GM23338 (cell line): Measurements from ENCODE around the gene TTC39B. TPM values are rescaled to one million over a fixed set of nuclear protein-coding genes. Genes with fewer than 3 reads are reported as not detected.
A peak's percentile ranks its signal among the peaks of the same experiment; 100 is the strongest.

ENCODE experiments used
- ATAC-seq: fragments of 200-7000 bp; cut with Tn5 transposase; 3 replicates; pipeline ENCODE4 v1.9.1; 2020
- DNase-seq: peaks from one replicate; pipeline ENCODE4 v3.0.0-alpha.2; 2015; ENCODE audit warnings: low spot score
- H2AFZ ChIP-seq: fragments of 200-600 bp; sonication (generic); 2 replicates; pipeline ENCODE4 v1.8.0; 2016; ENCODE audit warnings: antibody characterized with exemption, mild to moderate bottlenecking, moderate library complexity
- H3F3A ChIP-seq: fragments of 200-600 bp; sonication (generic); replicated peaks from 2 replicates; pipeline ENCODE4 v1.8.0; 2017; ENCODE audit warnings: antibody characterized with exemption, mixed run types, low read depth
- H3K27ac ChIP-seq: fragments of 200-600 bp; sonication (generic); 2 replicates; pipeline ENCODE4 v1.6.1; 2016; ENCODE audit warnings: low read depth
- H3K27me3 ChIP-seq: fragments of 200-600 bp; sonication (generic); 2 replicates; pipeline ENCODE4 v1.8.0; 2016; ENCODE audit warnings: mild to moderate bottlenecking, mixed run types, moderate library complexity; ENCODE audit not compliant: insufficient read depth
- H3K36me3 ChIP-seq: fragments of 200-600 bp; sonication (generic); 2 replicates; pipeline ENCODE4 v1.8.0; 2016; ENCODE audit warnings: mild to moderate bottlenecking; ENCODE audit not compliant: insufficient read depth
- H3K4me1 ChIP-seq: fragments of 200-600 bp; sonication (generic); 2 replicates; pipeline ENCODE4 v1.8.0; 2016; ENCODE audit warnings: mild to moderate bottlenecking, moderate library complexity; ENCODE audit not compliant: insufficient read depth
- H3K4me2 ChIP-seq: fragments of 200-600 bp; sonication (generic); 2 replicates; pipeline ENCODE4 v1.7.1; 2017; ENCODE audit warnings: mixed run types
- H3K4me3 ChIP-seq: fragments of 200-600 bp; sonication (generic); 2 replicates; pipeline ENCODE4 v1.6.1; 2016; ENCODE audit warnings: mixed run types
- H3K79me2 ChIP-seq: fragments of 200-600 bp; sonication (generic); replicated peaks from 2 replicates; pipeline ENCODE4 v1.8.0; 2017; ENCODE audit warnings: mild to moderate bottlenecking; ENCODE audit not compliant: insufficient read depth
- H3K9me2 ChIP-seq: fragments of 200-600 bp; sonication (generic); 2 replicates; pipeline ENCODE4 v1.8.0; 2017; ENCODE audit not compliant: insufficient read depth
- H4K20me1 ChIP-seq: fragments of 200-600 bp; sonication (generic); replicated peaks from 2 replicates; pipeline ENCODE4 v1.8.0; 2017; ENCODE audit warnings: mild to moderate bottlenecking; ENCODE audit not compliant: insufficient read depth
- H3K27ac Mint-ChIP-seq: 2 replicates; pipeline ENCODE4 v1.8.0; 2020; ENCODE audit warnings: inconsistent platforms, mild to moderate bottlenecking, moderate library complexity, mixed read lengths
- H3K27me3 Mint-ChIP-seq: 3 replicates; pipeline ENCODE4 v1.8.0; 2022; ENCODE audit warnings: low read depth, mild to moderate bottlenecking, moderate library complexity, mixed read lengths, inconsistent platforms; ENCODE audit not compliant: insufficient read depth, poor library complexity
- H3K36me3 Mint-ChIP-seq: 3 replicates; pipeline ENCODE4 v1.8.0; 2021; ENCODE audit warnings: low read depth, mild to moderate bottlenecking, inconsistent platforms, moderate library complexity, mixed read lengths
- H3K4me1 Mint-ChIP-seq: 3 replicates; pipeline ENCODE4 v1.8.0; 2020; ENCODE audit warnings: mild to moderate bottlenecking, inconsistent platforms, mixed read lengths
- H3K4me3 Mint-ChIP-seq: 3 replicates; pipeline ENCODE4 v1.8.0; 2021; ENCODE audit warnings: moderate library complexity, mild to moderate bottlenecking, inconsistent platforms, mixed read lengths
- H3K9me3 Mint-ChIP-seq: 3 replicates; pipeline ENCODE4 v1.8.0; 2020; ENCODE audit warnings: moderate library complexity, mild to moderate bottlenecking, inconsistent platforms, mixed read lengths
- CREB1 ChIP-seq: fragments of 250-450 bp; sonication (Bioruptor Pico); IDR thresholded peaks from 2 replicates; pipeline ENCODE4 v1.5.0; 2020; ENCODE audit warnings: low read depth, mild to moderate bottlenecking, moderate library complexity
- EZH2phosphoT487 ChIP-seq: fragments of 200-600 bp; sonication (generic); IDR thresholded peaks from one replicate; pipeline ENCODE4 v1.8.1; 2018; ENCODE audit warnings: antibody characterized with exemption; ENCODE audit not compliant: unreplicated experiment
- JUNB ChIP-seq: IDR thresholded peaks from one replicate; pipeline ENCODE4 v1.6.1; 2016; ENCODE audit warnings: antibody characterized with exemption; ENCODE audit not compliant: unreplicated experiment
- ZNF114 ChIP-seq: fragments of 250-450 bp; sonication (Bioruptor Pico); IDR thresholded peaks from 2 replicates; pipeline ENCODE4 v1.5.0; 2020; ENCODE audit warnings: mild to moderate bottlenecking, moderate library complexity
- ZNF331 ChIP-seq: fragments of 250-450 bp; sonication (Bioruptor Pico); IDR thresholded peaks from 2 replicates; pipeline ENCODE4 v1.5.0; 2020; ENCODE audit warnings: low read depth, mild to moderate bottlenecking, moderate library complexity
- polyA plus RNA-seq: library from polyadenylated mRNA; unstranded; fragments of >200 nt; fragmentation: Nextera tagmentation; extraction: Ambion mirVana; gene quantifications from 2 replicates; pipeline ENCODE4 v1.2.1, GENCODE V29; 2016
- total RNA-seq: library from RNA; depleted of rRNA; stranded (reverse); fragments of >200 nt; shearing (Covaris generic); gene quantifications from 2 replicates; pipeline ENCODE4 v1.2.3, GENCODE V29; 2014
- TF ChIP-seq, protein P1 (sequence below): fragments of 250-450 bp; sonication (Bioruptor Pico); IDR thresholded peaks from 2 replicates; pipeline ENCODE4 v1.5.0; 2020; ENCODE audit warnings: mild to moderate bottlenecking, moderate library complexity

Gene TTC39B
- total and polyA plus RNA-seq, 2 experiments from 2014 or later: 2.8 to 11.1 TPM

DNA sequence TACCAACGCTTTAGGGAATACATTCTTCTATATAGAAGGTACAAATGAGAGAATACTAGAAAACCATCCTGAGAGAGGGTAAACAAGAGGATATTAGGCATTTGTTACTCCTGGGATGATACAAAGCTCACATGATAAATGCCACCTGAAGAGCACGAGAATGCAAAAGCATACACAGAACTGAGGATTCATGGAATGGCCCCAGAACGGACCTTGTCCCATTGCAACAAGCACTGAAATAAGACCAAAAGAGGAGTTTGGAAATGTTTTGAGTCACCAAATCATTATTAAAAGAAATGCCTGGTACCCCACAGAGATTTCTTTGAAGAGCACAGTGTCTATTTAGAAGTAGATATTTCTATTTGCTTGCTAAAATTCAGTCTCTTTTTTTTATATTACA, 173.5 kb downstream of the TTC39B start (continued):
- TF ChIP-seq, protein P1, sequence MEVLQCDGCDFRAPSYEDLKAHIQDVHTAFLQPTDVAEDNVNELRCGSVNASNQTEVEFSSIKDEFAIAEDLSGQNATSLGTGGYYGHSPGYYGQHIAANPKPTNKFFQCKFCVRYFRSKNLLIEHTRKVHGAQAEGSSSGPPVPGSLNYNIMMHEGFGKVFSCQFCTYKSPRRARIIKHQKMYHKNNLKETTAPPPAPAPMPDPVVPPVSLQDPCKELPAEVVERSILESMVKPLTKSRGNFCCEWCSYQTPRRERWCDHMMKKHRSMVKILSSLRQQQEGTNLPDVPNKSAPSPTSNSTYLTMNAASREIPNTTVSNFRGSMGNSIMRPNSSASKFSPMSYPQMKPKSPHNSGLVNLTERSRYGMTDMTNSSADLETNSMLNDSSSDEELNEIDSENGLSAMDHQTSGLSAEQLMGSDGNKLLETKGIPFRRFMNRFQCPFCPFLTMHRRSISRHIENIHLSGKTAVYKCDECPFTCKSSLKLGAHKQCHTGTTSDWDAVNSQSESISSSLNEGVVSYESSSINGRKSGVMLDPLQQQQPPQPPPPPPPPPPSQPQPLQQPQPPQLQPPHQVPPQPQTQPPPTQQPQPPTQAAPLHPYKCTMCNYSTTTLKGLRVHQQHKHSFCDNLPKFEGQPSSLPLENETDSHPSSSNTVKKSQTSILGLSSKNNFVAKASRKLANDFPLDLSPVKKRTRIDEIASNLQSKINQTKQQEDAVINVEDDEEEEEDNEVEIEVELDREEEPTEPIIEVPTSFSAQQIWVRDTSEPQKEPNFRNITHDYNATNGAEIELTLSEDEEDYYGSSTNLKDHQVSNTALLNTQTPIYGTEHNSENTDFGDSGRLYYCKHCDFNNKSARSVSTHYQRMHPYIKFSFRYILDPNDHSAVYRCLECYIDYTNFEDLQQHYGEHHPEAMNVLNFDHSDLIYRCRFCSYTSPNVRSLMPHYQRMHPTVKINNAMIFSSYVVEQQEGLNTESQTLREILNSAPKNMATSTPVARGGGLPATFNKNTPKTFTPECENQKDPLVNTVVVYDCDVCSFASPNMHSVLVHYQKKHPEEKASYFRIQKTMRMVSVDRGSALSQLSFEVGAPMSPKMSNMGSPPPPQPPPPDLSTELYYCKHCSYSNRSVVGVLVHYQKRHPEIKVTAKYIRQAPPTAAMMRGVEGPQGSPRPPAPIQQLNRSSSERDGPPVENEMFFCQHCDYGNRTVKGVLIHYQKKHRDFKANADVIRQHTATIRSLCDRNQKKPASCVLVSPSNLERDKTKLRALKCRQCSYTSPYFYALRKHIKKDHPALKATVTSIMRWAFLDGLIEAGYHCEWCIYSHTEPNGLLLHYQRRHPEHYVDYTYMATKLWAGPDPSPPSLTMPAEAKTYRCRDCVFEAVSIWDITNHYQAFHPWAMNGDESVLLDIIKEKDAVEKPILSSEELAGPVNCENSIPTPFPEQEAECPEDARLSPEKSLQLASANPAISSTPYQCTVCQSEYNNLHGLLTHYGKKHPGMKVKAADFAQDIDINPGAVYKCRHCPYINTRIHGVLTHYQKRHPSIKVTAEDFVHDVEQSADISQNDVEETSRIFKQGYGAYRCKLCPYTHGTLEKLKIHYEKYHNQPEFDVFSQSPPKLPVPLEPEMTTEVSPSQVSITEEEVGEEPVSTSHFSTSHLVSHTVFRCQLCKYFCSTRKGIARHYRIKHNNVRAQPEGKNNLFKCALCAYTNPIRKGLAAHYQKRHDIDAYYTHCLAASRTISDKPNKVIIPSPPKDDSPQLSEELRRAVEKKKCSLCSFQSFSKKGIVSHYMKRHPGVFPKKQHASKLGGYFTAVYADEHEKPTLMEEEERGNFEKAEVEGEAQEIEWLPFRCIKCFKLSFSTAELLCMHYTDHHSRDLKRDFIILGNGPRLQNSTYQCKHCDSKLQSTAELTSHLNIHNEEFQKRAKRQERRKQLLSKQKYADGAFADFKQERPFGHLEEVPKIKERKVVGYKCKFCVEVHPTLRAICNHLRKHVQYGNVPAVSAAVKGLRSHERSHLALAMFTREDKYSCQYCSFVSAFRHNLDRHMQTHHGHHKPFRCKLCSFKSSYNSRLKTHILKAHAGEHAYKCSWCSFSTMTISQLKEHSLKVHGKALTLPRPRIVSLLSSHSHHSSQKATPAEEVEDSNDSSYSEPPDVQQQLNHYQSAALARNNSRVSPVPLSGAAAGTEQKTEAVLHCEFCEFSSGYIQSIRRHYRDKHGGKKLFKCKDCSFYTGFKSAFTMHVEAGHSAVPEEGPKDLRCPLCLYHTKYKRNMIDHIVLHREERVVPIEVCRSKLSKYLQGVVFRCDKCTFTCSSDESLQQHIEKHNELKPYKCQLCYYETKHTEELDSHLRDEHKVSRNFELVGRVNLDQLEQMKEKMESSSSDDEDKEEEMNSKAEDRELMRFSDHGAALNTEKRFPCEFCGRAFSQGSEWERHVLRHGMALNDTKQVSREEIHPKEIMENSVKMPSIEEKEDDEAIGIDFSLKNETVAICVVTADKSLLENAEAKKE (CRISPR knock-in tag): no peak
- no peak for TF ChIP-seq ZNF114 (CRISPR knock-in tag)

DNA sequence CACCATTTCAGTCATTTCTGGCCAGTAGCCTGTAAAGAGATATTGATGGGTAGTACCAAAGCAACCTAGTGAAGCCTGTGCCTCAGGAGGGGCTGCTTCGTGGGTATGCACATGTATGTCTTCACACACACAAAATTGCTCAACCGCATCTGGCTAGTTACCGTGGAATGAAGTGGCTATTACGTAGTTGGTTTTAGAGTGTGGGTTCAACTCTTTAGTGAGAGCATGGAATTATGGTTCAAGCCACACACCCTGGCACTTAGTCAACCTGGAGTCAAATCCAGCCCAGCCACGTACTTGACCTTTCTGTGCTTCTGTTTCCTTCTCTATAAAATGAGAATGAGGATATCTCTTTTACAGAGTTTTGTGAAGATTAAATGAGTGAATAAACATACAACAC, 174.9 kb downstream of the TTC39B start:
- ATAC-seq (no peak), DNase-seq (no peak)
- Mint-ChIP-seq H3K4me1 (peaks cover 17% of the 10 kb centered on the region), H3K4me3 (no peak overlapping the region), H3K27ac (no peak overlapping the region), H3K36me3 (peaks cover 12% of the 10 kb centered on the region), H3K9me3 (peaks cover 9% of the 10 kb centered on the region), H3K27me3 (peaks cover 11% of the 10 kb centered on the region)
- no peaks in the 10 kb centered on the region for H3K27me3 ChIP-seq
- H3K4me2 ChIP-seq: no peak overlapping the region
- peaks cover 9% of the 10 kb centered on the region for H3K4me1 ChIP-seq
- no peaks in the 10 kb centered on the region for H4K20me1 ChIP-seq
- H3F3A ChIP-seq: 0 out of 2 replicates have a peak, but pooled peaks cover 2% of the 10 kb centered on the region
- no peak overlapping the region for H3K4me3 ChIP-seq
- TF ChIP-seq ZNF331 (CRISPR knock-in tag): no peak
- TF ChIP-seq JUNB: no peak
- TF ChIP-seq CREB1 (CRISPR knock-in tag): no peak
- TF ChIP-seq EZH2phosphoT487: no peak
- no peaks in the 10 kb centered on the region for H3K36me3 ChIP-seq
- no peaks in the 10 kb centered on the region for H3K79me2 ChIP-seq
- peak overlapping the region; percentile 87 for H2AFZ ChIP-seq
- no peak overlapping the region for H3K27ac ChIP-seq
- H3K9me2 ChIP-seq: 0 out of 2 replicates have a peak, but pooled peaks cover 3% of the 10 kb centered on the region
